Transverse colon (tissue), 4 donors: ENCODE measurements around the gene TNFRSF1B.

Experiments
- CTCF ChIP-seq, 5 experiments: fragments of 200-600 bp in 3 of 5; fragments of 450-650 bp in 2 of 5; sonication (generic) in 3 of 5; IDR thresholded peaks; 1 replicate in 2 of 5; 2 replicates in 3 of 5; pipeline ENCODE4 v1.5.1; 2016 to 2017; ENCODE audit warnings: antibody characterized with exemption in 5 of 5, inconsistent platforms in 3 of 5, mild to moderate bottlenecking in 2 of 5, moderate library complexity in 1 of 5
- POLR2A ChIP-seq: fragments of 450-650 bp; IDR thresholded peaks from one replicate; pipeline ENCODE4 v1.6.1; 2016; ENCODE audit warnings: antibody characterized with exemption, mild to moderate bottlenecking, moderate library complexity
- POLR2AphosphoS5 ChIP-seq, 3 donors: sonication (generic); formaldehyde crosslinking; IDR thresholded peaks; one replicate each; pipeline ENCODE4 v1.6.1; 2016; ENCODE audit warnings: antibody characterized with exemption in 3 of 3

GRCh38 chr1:12132078-12132477 lies 34.7 kb upstream of the TNFRSF1B start:
- TF ChIP-seq CTCF (IDR thresholded peaks at IDR 0.05), result no peak
- no peak for TF ChIP-seq POLR2AphosphoS5 (IDR thresholded peaks at IDR 0.05)
- TF ChIP-seq POLR2A, result no peak
